ENCODE results near the gene CANT1. TPM values are rescaled to one million over a fixed set of nuclear protein-coding genes. Genes with fewer than 3 reads are reported as not detected.
"Not testable (repeated sequence)": the region's sequence is repeated elsewhere in the genome, so short reads cannot be mapped to it uniquely, and the experiment has no call there.

CANT1 gene
- total RNA-seq, 3 donors from 2014 or later = 26.1 to 48.1 (median 41.0) TPM

DNA sequence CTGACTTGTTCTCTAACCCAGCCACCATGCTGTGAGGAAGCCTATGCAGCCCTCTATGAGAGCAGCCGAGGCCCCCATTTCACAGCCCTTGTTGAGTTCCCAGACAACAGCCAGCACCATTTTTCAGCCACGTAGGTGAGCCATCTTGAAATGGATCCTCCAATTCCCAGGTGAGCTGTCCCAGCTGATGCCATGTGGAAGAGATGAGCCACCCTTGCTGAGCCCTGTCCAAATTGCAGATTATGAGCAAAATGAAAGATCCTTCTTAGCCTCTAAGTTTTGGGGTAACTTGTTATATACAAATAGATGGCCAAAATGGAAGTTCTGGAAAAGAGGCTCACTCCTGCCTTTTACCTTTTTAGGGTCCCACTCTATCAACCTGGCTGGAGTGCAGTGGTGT is 58.7 kb downstream of the CANT1 start:
- H3K4me3 ChIP-seq = no peak overlapping the region
- H3K4me1 ChIP-seq = peaks cover 0 to 5% of the 10 kb centered on the region in 2 donors
- H3K36me3 ChIP-seq = no peaks in the 10 kb centered on the region
- H3K27me3 ChIP-seq = no peaks in the 10 kb centered on the region
- no peak for DNase-seq (ENCODE audit: low spot score in 2 of 2)
- H3K9me3 ChIP-seq = peaks cover 13% of the 10 kb centered on the region in 2 donors
- H3K27ac ChIP-seq = no peak overlapping the region
- intact Hi-C loops (cut with DNase I; ENCODE audit: low total_unique reads) = no loop called here
- TF ChIP-seq, protein P1, sequence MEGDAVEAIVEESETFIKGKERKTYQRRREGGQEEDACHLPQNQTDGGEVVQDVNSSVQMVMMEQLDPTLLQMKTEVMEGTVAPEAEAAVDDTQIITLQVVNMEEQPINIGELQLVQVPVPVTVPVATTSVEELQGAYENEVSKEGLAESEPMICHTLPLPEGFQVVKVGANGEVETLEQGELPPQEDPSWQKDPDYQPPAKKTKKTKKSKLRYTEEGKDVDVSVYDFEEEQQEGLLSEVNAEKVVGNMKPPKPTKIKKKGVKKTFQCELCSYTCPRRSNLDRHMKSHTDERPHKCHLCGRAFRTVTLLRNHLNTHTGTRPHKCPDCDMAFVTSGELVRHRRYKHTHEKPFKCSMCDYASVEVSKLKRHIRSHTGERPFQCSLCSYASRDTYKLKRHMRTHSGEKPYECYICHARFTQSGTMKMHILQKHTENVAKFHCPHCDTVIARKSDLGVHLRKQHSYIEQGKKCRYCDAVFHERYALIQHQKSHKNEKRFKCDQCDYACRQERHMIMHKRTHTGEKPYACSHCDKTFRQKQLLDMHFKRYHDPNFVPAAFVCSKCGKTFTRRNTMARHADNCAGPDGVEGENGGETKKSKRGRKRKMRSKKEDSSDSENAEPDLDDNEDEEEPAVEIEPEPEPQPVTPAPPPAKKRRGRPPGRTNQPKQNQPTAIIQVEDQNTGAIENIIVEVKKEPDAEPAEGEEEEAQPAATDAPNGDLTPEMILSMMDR (IDR thresholded peaks at IDR 0.05) = no peak
- TF ChIP-seq POLR2A (IDR thresholded peaks at IDR 0.05) (no peak), POLR2AphosphoS5 (IDR thresholded peaks at IDR 0.05) (no peak)

DNA sequence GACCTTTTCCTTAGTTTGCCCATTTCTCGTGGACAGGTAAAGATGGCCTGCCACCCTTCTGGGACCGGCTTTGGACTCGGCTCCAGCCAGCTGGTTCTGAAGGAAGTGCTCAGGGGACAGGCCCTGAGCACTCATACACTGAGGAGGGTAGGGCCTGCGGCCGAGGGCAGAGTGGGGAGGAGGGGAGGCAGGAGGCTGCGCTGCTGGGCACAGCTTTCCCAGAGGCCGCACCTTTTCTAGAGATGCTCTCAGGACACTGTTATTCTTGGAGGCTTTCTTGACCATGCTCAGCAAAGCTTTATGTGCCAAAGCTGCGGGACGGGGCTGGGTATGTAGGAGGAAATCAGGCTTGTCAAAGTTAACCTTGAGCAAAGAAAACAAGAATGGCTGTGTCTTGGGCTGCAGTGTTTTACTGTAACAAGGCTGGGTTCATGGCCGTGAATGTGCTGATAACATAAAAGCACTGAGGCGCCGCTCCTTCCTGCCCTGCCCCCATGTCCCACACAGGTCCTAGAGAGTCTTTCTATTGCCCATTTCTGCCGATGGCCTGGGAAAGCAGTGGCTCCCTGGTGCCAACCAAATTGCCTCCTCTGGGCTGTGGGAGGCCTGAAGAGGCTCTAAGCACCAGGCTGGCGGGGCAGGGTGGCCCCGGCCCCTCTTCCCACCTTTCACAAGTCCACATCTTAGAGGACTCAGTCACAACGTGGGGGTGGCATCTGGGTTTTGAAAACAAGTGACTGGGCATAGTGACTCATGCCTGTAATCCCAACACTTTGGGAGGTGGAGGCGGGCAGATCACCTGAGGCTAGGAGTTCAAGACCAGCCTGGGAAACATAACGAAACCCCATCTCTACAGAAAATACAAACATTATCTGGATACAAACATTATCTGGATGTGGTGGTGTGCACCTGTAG is 62.1 kb downstream of the CANT1 start:
- Histone ChIP-seq H3K9me3 (peaks cover 13% of the 10 kb centered on the region in 2 donors), H3K4me3 (no peak overlapping the region), H3K36me3 (no peaks in the 10 kb centered on the region), H3K27me3 (no peaks in the 10 kb centered on the region), H3K4me1 (peaks cover 0 to 2% of the 10 kb centered on the region in 2 donors), H3K27ac (no peak overlapping the region)
- no peak for DNase-seq (ENCODE audit: low spot score in 2 of 2)
- intact Hi-C loops (cut with DNase I; ENCODE audit: low total_unique reads) = no loop called here
- no peak for TF ChIP-seq POLR2A (IDR thresholded peaks at IDR 0.05)
- TF ChIP-seq, protein P1 (IDR thresholded peaks at IDR 0.05) = no peak
- no peak for TF ChIP-seq POLR2AphosphoS5 (IDR thresholded peaks at IDR 0.05)

DNA sequence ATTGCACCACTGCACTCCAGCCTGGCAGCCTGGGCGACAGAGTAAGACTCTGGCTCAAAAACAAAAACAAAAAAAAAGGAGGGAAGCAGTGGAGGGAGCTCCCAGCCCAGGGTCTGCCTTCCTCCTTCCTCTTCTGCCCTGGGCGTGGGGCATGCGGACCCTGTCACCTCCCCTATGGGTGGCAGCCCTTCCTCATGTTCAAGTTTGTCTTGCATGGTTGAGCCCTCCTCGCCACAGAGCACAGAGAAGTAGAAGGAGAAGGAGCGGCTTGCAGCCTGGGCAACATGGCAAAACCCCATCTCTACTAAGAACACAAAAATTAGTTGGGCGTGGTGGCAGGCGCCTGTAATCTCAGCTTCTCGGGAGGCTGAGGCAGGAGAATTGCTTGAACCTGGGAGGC is 62.9 kb downstream of the CANT1 start:
- no peak for DNase-seq (ENCODE audit: low spot score in 2 of 2)
- H3K27ac ChIP-seq = no peak overlapping the region
- intact Hi-C loops (cut with DNase I; ENCODE audit: low total_unique reads) = no loop called here
- no peak overlapping the region for H3K4me3 ChIP-seq
- no peak for TF ChIP-seq POLR2A (IDR thresholded peaks at IDR 0.05)
- no peaks in the 10 kb centered on the region for H3K4me1 ChIP-seq
- H3K36me3 ChIP-seq = no peaks in the 10 kb centered on the region
- peaks cover 13% of the 10 kb centered on the region in 2 donors for H3K9me3 ChIP-seq
- H3K27me3 ChIP-seq = no peaks in the 10 kb centered on the region

DNA sequence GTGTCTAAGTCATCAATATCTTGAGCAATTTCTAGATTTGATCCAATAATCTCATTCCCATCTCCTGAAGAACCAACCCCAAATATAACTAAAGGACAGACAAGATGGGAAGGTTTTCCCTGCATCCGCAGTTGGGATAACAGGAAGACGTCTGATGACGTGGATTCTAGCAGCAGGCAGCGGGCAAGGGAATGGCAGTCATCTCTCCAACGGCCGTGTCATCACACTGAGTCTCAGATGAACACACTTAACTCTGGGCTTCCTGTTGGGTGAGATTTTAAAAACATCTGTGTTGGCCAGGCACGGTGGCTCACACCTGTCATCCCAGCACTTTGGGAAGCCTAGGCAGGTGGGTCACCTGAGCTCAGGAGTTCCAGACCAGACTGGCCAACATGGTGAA is 63.4 kb downstream of the CANT1 start:
- Histone ChIP-seq H3K4me1 (no peaks in the 10 kb centered on the region), H3K9me3 (peaks cover 9 to 11% of the 10 kb centered on the region in 2 donors), H3K36me3 (no peaks in the 10 kb centered on the region), H3K27ac (no peak overlapping the region), H3K4me3 (no peak overlapping the region), H3K27me3 (no peaks in the 10 kb centered on the region)
- TF ChIP-seq, protein P1 (IDR thresholded peaks at IDR 0.05) = no peak
- no peak for DNase-seq (ENCODE audit: low spot score in 2 of 2)
- intact Hi-C loops (cut with DNase I; ENCODE audit: low total_unique reads) = no loop called here

DNA sequence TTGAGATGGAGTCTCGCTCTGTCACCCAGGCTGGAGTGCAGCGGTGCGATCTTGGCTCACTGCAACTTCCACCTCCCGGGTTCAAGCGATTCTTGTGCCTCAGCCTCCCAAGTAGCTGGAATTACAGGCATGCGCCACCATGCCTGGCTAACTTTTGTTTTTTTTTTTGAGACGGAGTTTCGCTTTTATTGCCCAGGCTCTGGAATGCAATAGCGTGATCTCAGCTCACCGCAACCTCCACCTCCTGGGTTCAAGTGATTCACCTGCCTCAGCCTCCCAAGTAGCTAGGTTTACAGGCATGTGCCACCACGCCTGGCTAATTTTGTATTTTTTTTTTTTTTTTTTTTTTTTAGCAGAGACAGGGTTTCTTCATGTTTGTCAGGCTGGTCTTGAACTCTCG is 64.1 kb downstream of the CANT1 start:
- H3K9me3 ChIP-seq; intact Hi-C loops (cut with DNase I; ENCODE audit: low total_unique reads); H3K27me3 ChIP-seq; H3K4me3 ChIP-seq; H3K27ac ChIP-seq; DNase-seq (ENCODE audit: low spot score in 2 of 2); H3K36me3 ChIP-seq; H3K4me1 ChIP-seq: not testable (repeated sequence)

DNA sequence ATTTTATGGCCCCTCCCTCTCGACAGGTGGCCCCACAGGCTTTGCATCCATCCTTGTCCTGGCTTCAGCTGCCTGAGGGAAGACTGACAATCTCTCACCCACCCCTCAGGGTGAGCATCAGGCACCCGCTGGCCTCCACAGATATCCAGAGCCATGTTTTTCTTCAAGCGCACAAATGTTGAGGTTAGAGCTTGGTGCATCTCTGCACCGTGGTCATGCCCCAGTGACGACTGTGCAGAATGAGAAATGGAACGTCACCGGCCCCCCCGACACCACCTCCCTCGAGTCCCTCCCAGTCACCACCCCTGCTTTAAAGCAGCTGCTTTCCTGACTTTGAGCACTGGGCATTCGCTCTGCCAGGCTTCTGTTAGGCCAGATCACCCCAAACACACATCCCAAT is 64.6 kb downstream of the CANT1 start:
- no peaks in the 10 kb centered on the region for H3K36me3 ChIP-seq
- H3K27ac ChIP-seq = no peak overlapping the region
- TF ChIP-seq, protein P1 (IDR thresholded peaks at IDR 0.05) = no peak
- TF ChIP-seq POLR2A (IDR thresholded peaks at IDR 0.05) (no peak), POLR2AphosphoS5 (IDR thresholded peaks at IDR 0.05) (no peak)
- intact Hi-C loops (cut with DNase I; ENCODE audit: low total_unique reads) = no loop called here
- DNase-seq (ENCODE audit: low spot score in 2 of 2) = no peak
- no peaks in the 10 kb centered on the region for H3K4me1 ChIP-seq
- no peak overlapping the region for H3K4me3 ChIP-seq
- H3K9me3 ChIP-seq = no peaks in the 10 kb centered on the region
- H3K27me3 ChIP-seq = no peaks in the 10 kb centered on the region

All from breast epithelium (tissue), 4 donors.